Stimulated activated CD4-positive, alpha-beta T cell treated with anti-CD3 and anti-CD28 coated beads, Interleukin-2, amount 100 ng/mL, for 4 hours (primary cell): Measurements from ENCODE around the gene NUMA1.

Experiments used
- DNase-seq: peaks from one replicate; pipeline ENCODE4 v3.0.0-alpha.2; 2020; ENCODE audit warnings: low read depth

NUMA1 gene, protein sequence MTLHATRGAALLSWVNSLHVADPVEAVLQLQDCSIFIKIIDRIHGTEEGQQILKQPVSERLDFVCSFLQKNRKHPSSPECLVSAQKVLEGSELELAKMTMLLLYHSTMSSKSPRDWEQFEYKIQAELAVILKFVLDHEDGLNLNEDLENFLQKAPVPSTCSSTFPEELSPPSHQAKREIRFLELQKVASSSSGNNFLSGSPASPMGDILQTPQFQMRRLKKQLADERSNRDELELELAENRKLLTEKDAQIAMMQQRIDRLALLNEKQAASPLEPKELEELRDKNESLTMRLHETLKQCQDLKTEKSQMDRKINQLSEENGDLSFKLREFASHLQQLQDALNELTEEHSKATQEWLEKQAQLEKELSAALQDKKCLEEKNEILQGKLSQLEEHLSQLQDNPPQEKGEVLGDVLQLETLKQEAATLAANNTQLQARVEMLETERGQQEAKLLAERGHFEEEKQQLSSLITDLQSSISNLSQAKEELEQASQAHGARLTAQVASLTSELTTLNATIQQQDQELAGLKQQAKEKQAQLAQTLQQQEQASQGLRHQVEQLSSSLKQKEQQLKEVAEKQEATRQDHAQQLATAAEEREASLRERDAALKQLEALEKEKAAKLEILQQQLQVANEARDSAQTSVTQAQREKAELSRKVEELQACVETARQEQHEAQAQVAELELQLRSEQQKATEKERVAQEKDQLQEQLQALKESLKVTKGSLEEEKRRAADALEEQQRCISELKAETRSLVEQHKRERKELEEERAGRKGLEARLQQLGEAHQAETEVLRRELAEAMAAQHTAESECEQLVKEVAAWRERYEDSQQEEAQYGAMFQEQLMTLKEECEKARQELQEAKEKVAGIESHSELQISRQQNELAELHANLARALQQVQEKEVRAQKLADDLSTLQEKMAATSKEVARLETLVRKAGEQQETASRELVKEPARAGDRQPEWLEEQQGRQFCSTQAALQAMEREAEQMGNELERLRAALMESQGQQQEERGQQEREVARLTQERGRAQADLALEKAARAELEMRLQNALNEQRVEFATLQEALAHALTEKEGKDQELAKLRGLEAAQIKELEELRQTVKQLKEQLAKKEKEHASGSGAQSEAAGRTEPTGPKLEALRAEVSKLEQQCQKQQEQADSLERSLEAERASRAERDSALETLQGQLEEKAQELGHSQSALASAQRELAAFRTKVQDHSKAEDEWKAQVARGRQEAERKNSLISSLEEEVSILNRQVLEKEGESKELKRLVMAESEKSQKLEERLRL (N-terminal part only)

DNA sequence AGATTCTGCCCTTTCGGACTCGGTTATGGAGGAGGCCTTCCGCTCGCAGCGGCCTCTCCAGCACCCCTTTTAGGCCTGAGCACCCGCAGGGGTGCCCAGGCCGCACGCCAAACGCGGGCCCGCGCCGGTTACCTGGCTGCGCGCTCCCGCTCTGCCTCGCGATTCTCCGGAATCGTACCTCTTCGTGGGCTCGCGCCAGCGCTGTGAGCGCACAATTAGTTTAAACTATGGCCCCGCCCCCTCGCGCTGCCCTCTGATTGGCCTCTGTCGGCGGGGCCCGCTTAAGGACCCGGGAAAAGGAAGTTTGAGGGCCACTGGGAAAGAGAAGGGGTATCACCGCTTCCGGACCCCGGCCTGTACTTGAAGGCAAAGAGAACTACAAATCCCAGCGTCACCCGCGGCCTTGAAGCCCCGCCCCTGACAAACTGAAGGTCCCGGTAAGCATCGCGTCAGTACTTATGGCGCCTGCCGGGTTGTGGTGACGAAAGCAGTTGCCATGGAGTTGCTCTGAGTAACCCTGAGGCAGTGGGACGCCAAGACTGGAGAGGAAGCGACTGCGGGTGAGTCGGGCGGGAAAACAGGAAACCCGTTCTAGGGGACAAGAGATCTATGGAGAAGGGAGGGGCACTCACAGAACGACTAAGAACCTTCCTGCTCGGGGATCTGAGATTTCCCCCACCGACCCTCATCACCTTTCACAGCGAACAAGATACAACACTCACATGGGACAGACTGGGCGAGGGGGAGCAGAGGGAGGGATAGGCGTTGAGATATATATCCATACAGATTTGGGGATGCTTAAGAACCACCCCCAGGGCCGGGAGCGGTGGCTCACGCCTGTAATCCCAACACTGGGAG lies at the start of gene NUMA1, which contains the start of gene LRRC51:
TSS of gene NUMA1 (minus strand) at position 217 of the 858 bp plus-strand sequence. CDS start 44,599 bp downstream, outside the sequence.
TSS of gene LRRC51 (plus strand) at position 525 of the 858 bp plus-strand sequence. CDS start 8,234 bp downstream, outside the sequence.
- DNase-seq = peak; percentile 99

DNA sequence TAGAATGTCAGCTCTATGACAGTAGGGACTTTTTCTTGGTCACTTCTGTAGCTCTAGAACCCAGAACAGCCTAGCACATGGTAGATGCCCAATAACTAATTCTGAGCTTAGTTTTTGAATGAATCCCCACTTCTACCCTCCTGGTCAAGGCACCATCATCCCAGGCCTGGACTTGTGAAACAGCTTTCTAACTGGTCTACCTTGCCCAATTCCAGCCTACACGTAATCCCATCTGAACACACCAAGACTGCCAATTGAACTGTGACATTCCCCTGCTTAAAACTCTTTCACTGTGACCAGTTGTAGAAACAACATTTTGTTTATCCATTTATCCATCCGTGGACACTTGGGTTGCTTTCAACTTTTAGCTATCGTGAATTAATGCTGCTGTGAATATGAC lies 49.0 kb upstream of the NUMA1 start:
- no peak for DNase-seq

DNA sequence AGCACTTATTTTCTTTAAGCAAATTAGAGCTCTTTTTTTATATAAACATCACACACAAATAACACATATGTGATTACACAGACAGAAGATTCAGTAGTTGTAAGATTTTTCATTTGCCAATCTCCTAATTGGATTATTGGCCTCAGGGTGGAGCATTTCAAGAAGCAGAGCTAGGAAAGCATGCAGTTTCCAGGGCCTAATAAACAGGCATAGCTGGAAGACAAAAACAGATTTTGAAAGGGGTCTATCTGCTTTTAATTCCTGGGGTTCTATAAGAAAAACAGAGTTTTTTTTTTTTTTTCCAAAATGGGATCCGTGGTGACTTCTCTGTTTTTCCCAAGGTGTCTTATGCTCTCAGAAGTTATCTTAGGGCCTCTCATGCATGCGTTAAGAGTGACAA lies 47.6 kb upstream of the NUMA1 start:
- no peak for DNase-seq

DNA sequence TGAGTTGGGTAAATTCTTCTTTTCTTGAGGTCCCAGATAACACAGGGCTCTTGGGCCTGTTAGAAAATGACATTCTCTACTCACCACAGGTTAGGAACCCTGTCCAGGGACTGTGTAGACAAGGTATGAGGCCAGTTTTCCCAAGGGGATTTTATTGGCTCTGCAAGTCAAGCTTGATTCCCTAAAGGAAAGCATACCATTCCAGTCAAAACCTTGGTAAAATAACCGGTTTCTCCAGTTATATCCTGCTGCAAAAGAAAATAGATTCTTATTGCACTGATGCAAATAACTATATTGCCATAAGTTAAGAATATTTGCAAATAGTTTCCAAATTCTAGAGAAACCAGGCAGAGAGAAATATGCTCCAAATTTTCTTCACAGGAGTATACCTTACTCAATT lies 45.6 kb upstream of the NUMA1 start:
- no peak for DNase-seq

DNA sequence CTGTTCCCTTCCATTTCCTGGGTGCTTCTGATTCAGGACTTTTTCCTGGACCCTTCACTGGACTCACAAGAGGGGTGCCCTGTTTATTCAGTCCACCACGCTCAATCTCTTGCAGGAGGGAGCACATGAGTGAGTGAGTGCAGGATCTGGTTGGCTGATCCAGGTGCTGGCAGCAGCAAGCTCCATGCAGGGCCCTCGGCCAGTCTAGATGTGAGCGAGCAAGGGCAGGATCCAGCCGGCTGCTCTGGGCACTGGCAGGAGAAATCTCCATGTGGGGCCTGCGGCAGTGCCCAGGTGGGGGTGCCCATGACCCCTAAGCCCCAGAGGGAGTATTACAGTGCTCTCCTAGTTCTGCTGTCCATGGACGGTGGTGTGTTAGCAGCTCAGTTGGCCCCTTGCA lies 43.7 kb upstream of the NUMA1 start:
- no peak for DNase-seq

DNA sequence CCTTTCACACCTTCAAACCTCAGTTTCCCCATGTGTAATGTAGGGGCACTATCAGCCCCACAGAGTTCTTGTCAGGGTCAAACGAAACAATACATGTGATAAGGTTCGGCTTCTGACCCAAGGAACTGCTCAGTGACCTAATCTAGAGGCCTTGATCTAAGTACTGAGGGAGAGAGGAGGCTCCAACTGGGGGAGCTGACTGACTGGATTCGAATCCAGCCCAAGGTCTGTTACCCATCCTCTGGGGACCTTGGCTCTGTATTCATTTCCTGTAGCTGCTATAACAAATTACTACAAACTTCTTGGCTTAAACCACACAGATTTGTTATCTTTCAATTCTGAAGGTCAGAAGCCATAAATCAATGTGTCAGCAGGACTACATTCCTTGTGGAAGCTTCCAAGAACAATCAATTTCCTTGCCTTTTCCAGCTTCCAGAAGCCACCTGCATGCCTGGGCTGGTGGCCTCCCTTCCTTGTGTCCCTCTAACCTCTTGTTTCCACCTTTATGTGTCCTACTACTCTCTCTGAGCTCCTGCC lies 42.8 kb upstream of the NUMA1 start:
- DNase-seq = no peak

DNA sequence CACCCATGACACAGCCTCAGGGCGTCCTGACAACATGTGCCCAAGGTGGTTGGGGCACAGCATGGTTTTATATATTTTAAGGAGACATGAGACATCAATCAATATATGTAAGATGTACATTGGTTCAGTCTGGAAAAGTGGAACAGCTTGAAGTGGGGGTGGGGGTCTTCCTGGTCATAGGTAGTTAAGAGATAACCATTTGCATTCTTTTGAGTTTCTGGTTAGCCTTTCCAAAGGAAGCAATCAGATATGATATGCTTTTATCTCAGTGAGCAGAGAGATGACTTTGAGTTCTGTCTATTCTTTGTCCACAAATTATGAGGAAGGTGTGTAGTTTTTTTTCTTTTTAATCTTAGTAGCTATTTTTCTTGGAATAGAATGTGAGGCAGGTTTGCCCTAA lies 42.3 kb upstream of the NUMA1 start:
- DNase-seq = no peak

DNA sequence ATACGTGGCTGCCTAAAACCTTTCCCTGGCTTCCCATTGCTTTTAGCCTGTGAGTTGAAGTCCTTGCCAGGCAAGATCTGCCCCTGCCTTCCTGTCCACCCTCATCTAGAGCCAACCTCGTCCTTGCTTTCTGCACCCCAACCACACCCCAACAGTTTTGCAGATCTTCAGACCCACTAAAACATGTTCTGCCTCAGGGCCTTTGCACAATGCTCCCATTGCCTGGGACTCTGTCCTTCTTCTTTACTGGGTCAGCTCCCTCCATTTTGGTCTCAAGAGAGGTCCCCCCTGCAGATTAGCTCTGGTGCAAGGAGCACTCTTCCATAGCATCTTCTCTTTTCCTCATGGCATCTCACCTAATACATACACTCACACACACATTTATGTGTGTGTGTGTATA lies 40.6 kb upstream of the NUMA1 start:
- DNase-seq = no peak

DNA sequence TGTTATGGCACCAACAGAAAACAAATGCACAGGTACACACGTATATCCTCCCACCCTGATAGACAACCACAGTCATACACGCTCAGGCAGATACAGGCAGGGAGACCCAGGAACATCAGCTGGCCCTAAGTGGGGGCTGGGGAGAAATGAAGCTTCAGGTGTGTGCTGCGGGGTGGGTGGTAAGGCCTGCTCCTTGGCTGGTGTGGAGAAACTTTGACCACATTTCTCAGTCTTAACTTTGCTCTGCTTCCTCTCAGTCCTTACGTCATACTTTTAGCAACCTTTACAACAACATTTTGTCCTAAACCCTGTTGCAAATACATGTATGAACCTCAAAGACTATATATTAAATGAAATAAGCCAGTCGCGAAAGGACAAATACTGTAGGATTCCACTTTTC lies 38.9 kb upstream of the NUMA1 start:
- DNase-seq = no peak

DNA sequence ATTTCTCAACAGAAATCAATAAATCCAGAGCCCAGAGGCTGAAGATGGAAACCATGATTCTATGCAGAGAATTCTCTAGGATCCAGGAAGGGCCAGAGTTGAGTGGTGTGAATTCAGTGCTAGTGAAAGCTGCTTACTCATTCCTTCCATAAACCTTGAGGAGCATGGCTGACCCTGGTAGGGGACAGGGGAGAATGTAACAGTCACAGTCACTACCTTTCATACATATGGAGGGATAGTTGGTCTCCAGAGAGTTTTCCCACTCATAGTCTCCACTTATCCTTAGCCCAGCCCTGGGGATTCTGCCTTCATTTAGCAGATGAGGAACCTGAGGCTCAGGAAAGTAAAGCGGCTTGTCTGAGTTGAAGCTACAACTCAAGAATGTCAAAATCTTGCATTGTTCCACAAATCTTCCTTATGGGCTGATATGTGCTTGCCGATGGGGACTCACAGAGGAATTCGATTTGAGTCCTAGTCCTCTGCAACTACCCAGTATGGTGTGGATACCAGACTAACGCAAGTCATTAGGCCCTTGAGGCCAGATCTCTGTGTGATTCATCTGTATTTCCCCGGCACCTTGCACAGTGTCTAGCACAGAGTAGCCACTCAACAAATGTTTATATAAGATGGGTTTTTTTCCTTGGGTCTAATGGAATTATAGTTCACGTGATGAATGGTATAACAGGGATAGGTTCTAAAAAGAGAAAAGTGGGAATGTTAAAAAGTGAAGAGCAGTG lies 35.8 kb upstream of the NUMA1 start:
- DNase-seq = no peak

DNA sequence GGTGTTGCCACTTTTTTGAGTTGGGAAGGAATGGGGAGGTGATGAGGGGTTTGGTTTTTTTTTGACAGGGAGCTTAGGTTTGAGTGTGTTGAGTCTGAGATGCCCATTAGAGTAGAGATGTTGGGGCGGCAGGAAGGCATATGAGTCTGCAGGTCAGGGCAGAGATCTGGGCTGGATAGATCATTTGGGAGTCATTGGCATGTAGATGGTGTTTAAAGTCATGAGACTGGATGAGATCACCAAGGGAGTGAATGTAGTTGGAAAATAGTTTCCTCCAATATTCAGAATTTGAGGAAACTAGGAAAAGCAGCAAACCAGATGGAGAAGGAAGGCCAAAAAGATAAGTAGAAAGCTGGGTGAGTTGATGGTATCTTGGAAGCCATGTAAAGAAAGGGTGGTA lies 34.2 kb upstream of the NUMA1 start:
- no peak for DNase-seq

DNA sequence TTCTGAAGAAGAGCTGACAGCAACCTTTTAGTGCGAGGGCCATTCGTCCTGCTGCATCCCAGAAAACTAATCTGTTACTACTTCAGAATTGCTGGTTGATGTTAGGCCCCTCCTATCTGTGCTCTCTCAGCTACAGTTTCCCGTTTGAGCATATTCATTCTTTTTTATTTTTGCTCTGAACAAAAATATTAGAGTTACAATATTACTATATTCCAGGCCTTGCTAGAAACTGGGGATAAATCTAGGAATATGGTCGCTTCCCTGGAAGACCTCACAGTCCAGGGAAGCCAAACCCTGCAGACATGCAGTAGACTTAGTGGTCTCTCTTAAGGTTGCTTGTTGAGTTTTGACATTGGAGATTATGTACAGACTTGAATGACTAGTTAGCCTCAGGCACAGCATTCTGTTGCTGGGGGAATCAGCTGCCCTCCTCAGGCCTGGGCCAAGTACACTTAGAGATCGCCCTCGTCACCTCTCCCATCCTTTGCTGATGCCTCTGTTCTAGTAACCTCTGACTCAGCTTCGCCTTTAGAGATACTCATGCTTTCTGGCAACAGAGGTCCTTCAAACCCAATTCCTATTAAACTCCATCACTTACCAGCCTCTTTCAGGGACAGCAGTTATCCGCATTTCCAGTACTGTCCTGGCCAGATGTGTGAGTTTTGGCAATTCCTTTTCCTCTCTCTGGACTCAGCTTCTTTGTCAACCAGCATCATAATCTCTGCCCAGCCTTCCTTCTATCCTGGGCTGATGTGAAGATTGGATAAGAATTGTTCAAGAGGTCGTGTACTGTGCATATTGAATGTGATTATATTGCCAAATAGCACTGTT lies 32.9 kb upstream of the NUMA1 start:
- DNase-seq = no peak

DNA sequence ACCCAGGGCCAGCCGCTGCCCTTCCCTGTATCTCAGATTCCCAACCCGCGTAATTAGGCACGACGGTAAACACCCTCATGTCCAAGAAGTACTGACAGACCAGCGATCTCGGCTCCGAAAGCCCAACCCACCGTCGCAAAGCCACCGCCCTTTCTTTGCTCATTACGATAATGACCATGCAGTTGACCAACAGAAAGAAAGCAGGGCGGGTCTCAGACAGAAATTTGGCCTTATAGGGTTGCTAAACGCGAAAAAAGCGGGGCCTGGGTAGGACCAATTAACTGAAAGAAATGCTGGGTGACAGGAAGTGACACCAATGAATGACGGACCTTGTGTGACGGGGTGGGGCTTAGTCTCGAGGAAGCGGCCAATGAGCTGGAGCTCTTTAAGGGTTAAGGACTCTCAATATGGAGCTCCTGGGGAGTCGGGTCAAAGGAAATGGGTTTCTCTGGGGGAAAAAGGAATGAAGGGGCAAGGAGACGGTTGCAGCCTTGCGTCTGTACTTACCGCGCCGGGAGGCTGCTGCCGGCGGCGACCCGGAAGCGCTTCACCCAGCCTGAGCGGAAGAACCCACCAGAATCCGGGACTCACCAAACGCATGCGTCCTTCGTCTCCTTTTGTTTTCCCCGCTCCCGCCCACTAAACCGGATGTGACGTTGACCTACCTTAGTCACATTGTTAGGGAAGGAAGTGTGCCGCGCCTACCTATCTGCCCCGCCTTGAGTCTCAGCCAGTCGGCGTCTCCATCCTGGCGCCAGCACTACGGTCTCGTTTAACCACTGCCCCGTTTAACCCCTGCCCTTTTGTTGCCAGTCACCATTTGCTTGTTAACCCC lies 32.0 kb upstream of the NUMA1 start, which contains the start of gene ANAPC15:
TSS of gene ANAPC15 (minus strand) at position 553 of the 835 bp plus-strand sequence. CDS start 1,419 bp downstream, outside the sequence.
- DNase-seq = peak; percentile 100

DNA sequence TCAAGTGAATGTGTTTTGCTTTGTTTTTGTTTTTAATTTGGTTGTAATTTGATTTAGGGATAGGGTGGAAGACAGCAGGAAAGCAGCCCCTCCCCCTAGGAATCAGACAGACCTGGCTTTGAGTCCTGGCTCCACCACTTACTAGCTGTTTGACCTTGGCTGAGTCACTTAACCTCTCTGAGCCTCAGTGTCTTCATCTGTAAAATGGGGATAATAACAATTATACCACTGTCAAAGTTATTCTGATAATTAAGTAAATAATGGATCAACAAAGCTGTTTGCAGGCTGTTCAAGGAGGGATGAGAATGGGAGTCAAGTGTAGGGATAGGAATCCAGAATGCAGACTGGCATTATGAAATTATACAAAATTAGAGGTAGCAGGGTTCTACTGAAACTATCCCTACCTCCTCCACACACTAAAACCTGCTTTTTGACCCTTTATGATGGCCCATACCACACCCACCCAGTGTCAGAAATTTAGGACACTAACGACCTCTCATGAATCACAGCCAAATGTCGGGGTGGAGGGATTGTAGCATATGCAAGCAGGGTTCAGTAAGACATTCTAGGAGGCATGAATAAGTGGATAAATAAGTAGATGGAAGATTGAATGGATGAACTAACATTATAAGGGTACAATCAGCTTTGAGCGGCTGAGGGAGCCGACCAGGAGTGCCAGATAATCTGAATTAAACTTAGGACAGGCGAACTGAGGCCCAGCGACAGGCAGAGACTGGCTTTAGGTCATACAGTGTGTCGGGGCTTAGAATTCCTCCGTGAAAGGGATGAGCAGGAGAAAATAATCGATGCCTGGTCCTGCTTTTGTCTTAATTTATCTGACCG lies 31.2 kb upstream of the NUMA1 start:
- DNase-seq = no peak

DNA sequence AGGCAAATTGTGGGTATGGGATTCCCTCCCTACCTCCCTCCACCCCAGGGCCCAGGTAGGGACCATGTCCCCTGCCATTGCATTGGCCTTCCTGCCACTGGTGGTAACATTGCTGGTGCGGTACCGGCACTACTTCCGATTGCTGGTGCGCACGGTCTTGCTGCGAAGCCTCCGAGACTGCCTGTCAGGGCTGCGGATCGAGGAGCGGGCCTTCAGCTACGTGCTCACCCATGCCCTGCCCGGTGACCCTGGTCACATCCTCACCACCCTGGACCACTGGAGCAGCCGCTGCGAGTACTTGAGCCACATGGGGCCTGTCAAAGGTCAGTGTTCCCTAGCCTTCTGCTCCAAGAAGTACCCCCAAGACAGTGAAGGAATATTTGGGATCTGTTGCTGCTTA lies 25.5 kb upstream of the NUMA1 start, which contains the start of gene TOMT:
TSS of gene TOMT (plus strand) at position 37 of the 400 bp plus-strand sequence. CDS start at position 65, 28 bp downstream.
- DNase-seq = no peak

DNA sequence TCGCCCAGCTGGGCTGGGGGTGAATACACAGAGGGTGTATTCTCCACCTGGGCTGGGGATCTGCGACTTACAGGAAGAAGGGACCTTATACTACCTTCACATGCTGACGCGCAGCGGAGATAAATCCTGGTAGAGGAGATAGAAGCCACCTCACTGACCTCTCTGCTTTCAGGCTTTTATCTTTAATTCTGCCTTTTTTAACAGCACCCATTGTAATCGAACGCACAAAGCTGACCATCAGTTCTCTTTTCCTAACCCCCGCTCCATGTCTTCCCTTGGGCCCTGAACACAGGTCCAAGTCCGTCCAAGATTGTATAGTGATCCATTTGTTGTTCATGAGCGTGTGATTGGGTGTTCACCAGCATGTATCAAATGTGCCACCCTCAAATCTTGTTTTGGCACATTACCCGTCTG lies 23.4 kb upstream of the NUMA1 start:
- DNase-seq = no peak
